Measurements from ENCODE around the gene DKKL1. TPM values are rescaled to one million over a fixed set of nuclear protein-coding genes. Genes with fewer than 3 reads are reported as not detected.
A peak's percentile ranks its signal among the peaks of the same experiment; 100 is the strongest.

The DKKL1 gene
- total and polyA plus RNA-seq, 5 donors from 2014 or later: not detected

DNA sequence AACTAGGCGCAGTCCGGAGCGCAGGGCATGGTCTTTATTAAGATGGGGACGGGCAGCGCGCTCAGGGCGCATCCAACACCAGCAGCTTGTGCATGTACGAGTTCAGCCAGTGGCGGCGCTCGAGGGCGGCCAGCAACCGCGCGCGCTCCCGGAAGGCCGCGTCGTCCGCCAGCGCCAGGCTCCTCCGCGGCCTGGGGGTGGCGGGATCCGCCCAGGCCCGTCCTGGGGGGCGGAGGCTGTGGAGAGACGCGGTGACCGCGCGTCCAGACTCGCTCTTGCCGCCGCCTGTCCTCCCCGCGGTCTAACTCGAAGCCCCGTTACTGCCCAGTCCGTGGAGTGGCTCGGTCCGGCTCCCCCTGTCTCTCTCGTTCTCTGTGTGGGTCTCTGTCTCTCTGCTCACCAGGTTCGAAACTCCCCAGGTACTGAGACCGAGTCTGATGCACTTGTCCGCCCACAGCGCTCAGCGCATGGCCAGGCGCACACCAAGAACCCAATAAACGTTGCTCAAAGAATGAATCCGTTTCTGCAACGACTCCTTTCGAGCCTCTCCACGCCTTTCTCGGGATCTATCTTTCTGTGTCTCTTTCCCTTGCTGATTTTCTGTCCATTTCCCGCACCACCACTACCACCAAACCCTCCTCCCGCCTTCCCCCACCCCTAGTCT, 58.9 kb downstream of the DKKL1 start:
- no peak overlapping the region for H3K27ac ChIP-seq (ENCODE audit: insufficient read depth, low read length, poor library complexity, severe bottlenecking)
- H3K4me3 Mint-ChIP-seq: peak overlapping the region; percentile 58 to 84 (median 80)
- peaks cover 0 to 16% (median 0%) of the 10 kb centered on the region in 7 donors for H3K9me3 Mint-ChIP-seq
- no peaks in the 10 kb centered on the region for H3K9me3 ChIP-seq (ENCODE audit: control insufficient read depth in 2 of 2, low read length in 2 of 2)
- DNase-seq (peak in 2 of 3 donors; percentile 23 to 68), ATAC-seq (ENCODE audit: low read depth in 2 of 2) (peak; percentile 33 to 54)
- peak overlapping the region in 1 of 3 donors; percentile 55 for H3K27ac Mint-ChIP-seq
- peaks cover 36% of the 10 kb centered on the region for H3K4me1 ChIP-seq (ENCODE audit: control insufficient read depth, insufficient read depth, low read length, poor library complexity, severe bottlenecking)
- peaks cover 57% of the 10 kb centered on the region for H3K27me3 ChIP-seq (ENCODE audit: control insufficient read depth, insufficient read depth, low read length)
- H3K36me3 ChIP-seq (ENCODE audit: control insufficient read depth, insufficient read depth, low read length): no peaks in the 10 kb centered on the region
- peak overlapping the region; percentile 61 for H3K4me3 ChIP-seq (ENCODE audit: low read depth, low read length)
- peaks cover 94% of the 10 kb centered on the region for H3K27me3 Mint-ChIP-seq
- H3K36me3 Mint-ChIP-seq: peaks cover 5% of the 10 kb centered on the region
- peaks cover 5 to 68% (median 28%) of the 10 kb centered on the region in 4 donors for H3K4me1 Mint-ChIP-seq

DNA sequence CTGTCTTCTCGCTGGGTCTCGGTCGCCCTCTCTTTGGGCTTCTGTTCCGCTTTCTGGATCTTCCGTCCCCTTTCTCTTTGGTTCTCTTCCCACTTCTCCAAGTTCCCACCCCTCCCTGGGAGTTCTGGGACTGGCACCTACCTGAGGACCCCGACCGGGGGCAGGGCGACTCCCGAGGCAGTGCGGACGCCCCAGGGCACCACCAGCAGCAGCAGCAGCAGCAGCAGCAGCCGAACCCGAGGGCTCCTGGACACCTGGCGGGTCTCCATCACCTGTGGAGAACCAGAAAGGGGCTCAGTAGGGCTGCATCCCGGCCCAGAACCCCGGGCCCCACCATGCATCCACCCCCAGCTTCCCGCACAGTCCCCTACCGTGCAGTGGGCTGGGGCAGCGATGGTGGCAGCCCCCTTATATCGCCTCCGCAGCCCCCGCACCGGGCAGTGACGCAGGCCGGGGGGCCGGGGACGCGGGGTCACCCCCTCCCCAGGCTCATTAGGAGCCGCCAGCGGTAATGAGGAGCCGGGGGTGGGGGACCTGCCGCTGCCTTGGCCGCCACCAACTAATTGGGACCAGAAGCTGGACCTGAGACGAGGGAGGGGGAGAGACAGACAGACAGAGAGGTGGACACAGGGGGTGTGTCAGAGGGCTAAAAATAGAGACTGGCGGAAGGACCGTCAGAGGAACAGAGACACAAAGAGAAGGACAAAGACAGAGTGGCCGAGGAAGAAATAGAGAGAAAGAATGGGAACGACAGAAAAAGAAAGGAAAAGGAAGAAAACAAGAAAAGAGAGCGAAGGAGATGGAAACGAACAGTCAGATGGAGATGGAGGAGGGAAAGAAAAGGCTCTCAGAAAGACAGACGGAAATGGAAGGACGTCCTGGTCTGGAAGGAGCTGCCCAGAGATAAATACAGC, 59.7 kb downstream of the DKKL1 start, which contains the start of gene PTH2:
Gene PTH2, minus strand, starts transcription at position 371 of the 914 bp plus-strand sequence. Its CDS starts 102 bp downstream, at position 269.
- H3K9me3 ChIP-seq (ENCODE audit: control insufficient read depth in 2 of 2, low read length in 2 of 2): no peaks in the 10 kb centered on the region
- peaks cover 5 to 75% (median 31%) of the 10 kb centered on the region in 4 donors for H3K4me1 Mint-ChIP-seq
- H3K4me1 ChIP-seq (ENCODE audit: control insufficient read depth, insufficient read depth, low read length, poor library complexity, severe bottlenecking): peaks cover 44% of the 10 kb centered on the region
- no peak for DNase-seq
- H3K4me3 Mint-ChIP-seq: peak within 1 kb of the TSS; percentile 58 to 84 (median 80)
- H3K36me3 Mint-ChIP-seq: peaks cover 5% of the 10 kb centered on the region
- no peak within 1 kb of the TSS for H3K27ac ChIP-seq (ENCODE audit: insufficient read depth, low read length, poor library complexity, severe bottlenecking)
- ATAC-seq (ENCODE audit: low read depth in 2 of 2): no peak
- H3K4me3 ChIP-seq (ENCODE audit: low read depth, low read length): peak within 1 kb of the TSS; percentile 61
- H3K27me3 Mint-ChIP-seq: peaks cover 97% of the 10 kb centered on the region
- H3K27ac Mint-ChIP-seq: peak within 1 kb of the TSS in 1 of 3 donors; percentile 55
- H3K9me3 Mint-ChIP-seq: peaks cover 0 to 16% (median 0%) of the 10 kb centered on the region in 7 donors
- peaks cover 61% of the 10 kb centered on the region for H3K27me3 ChIP-seq (ENCODE audit: control insufficient read depth, insufficient read depth, low read length)
- no peaks in the 10 kb centered on the region for H3K36me3 ChIP-seq (ENCODE audit: control insufficient read depth, insufficient read depth, low read length)

DNA sequence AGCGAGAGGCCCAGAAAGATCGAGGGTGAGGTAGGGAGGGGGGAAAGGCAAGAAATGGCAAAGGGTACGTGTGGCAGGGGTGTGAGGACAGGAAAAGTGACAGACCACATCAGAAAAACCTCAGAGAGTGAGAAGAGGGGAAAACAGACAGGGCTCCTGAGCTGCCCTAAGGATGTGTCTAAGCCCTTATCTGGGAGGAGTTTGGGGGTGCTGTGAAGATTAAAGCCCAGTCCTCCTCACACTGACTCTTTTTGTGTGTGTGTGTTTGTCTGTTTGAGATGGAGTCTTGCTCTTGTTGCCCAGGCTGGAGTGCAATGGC, 60.3 kb downstream of the DKKL1 start:
- H3K27me3 Mint-ChIP-seq: peaks cover 97% of the 10 kb centered on the region

More for the DNA sequence above, 60.3 kb downstream of the DKKL1 start:
- peaks cover 5% of the 10 kb centered on the region for H3K36me3 Mint-ChIP-seq
- Histone ChIP-seq H3K36me3 (ENCODE audit: control insufficient read depth, insufficient read depth, low read length) (no peaks in the 10 kb centered on the region), H3K27ac (ENCODE audit: insufficient read depth, low read length, poor library complexity, severe bottlenecking) (no peak overlapping the region), H3K4me1 (ENCODE audit: control insufficient read depth, insufficient read depth, low read length, poor library complexity, severe bottlenecking) (peaks cover 49% of the 10 kb centered on the region), H3K27me3 (ENCODE audit: control insufficient read depth, insufficient read depth, low read length) (peaks cover 56% of the 10 kb centered on the region), H3K9me3 (ENCODE audit: control insufficient read depth in 2 of 2, low read length in 2 of 2) (no peaks in the 10 kb centered on the region), H3K4me3 (ENCODE audit: low read depth, low read length) (peak overlapping the region; percentile 48)
- ATAC-seq (ENCODE audit: low read depth in 2 of 2): peak in 1 of 2 donors; percentile 18
- peak in 1 of 3 donors; percentile 43 for DNase-seq
- peaks cover 0 to 16% (median 0%) of the 10 kb centered on the region in 7 donors for H3K9me3 Mint-ChIP-seq
- peaks cover 5 to 80% (median 32%) of the 10 kb centered on the region in 4 donors for H3K4me1 Mint-ChIP-seq
- H3K27ac Mint-ChIP-seq: peak overlapping the region in 1 of 3 donors; percentile 18
- H3K4me3 Mint-ChIP-seq: peak overlapping the region; percentile 47 to 78 (median 66)

Other genes starting within 250 kb of the DKKL1 start
- gene LIN7B, start 249.5 kb upstream of the DKKL1 start, total RNA-seq: 5.5 TPM
- 1 to 10 TPM; 2.6 to 4.4 (median 4.2) TPM for gene LIN7B, start 249.5 kb upstream of the DKKL1 start, polyA plus RNA-seq
- gene C19orf73, start 244.7 kb upstream of the DKKL1 start, total RNA-seq: 1.7 TPM
- gene C19orf73, start 244.7 kb upstream of the DKKL1 start, polyA plus RNA-seq: 1 to 10 TPM; 1.1 to 3.7 (median 2.0) TPM
- 2.6 TPM for gene PPFIA3, start 244.3 kb upstream of the DKKL1 start, total RNA-seq
- under 1 TPM in 3 of 4 donors, not detected in 1; 0.11 to 0.17 (median 0.17) TPM for gene PPFIA3, start 244.3 kb upstream of the DKKL1 start, polyA plus RNA-seq
- not detected for gene HRC, start 208.5 kb upstream of the DKKL1 start, total RNA-seq
- not detected for gene HRC, start 208.5 kb upstream of the DKKL1 start, polyA plus RNA-seq
- gene TRPM4, start 206.1 kb upstream of the DKKL1 start, total RNA-seq: not detected
- gene TRPM4, start 206.1 kb upstream of the DKKL1 start, polyA plus RNA-seq: not detected
- gene SLC6A16, start 38.7 kb upstream of the DKKL1 start, total RNA-seq: 8.6 TPM
- 1 to 10 TPM in 3 of 4 donors, under 1 TPM in 1; 0.81 to 2.0 (median 1.4) TPM for gene SLC6A16, start 38.7 kb upstream of the DKKL1 start, polyA plus RNA-seq
- 351 TPM for gene CD37, start 28.5 kb upstream of the DKKL1 start, total RNA-seq
- gene CD37, start 28.5 kb upstream of the DKKL1 start, polyA plus RNA-seq: 100 to 1,000 TPM; 149 to 187 (median 162) TPM
- gene TEAD2, start 1.5 kb upstream of the DKKL1 start, total RNA-seq: not detected
- not detected for gene TEAD2, start 1.5 kb upstream of the DKKL1 start, polyA plus RNA-seq
- not detected for gene KASH5, start 24.4 kb downstream of the DKKL1 start, total RNA-seq
- not detected for gene KASH5, start 24.4 kb downstream of the DKKL1 start, polyA plus RNA-seq
- not detected for gene PTH2, start 59.6 kb downstream of the DKKL1 start, total RNA-seq
- not detected for gene PTH2, start 59.6 kb downstream of the DKKL1 start, polyA plus RNA-seq
- not detected for gene GFY, start 61.5 kb downstream of the DKKL1 start, total RNA-seq
- gene GFY, start 61.5 kb downstream of the DKKL1 start, polyA plus RNA-seq: not detected
- not detected for gene SLC17A7, start 77.7 kb downstream of the DKKL1 start, total RNA-seq
- gene SLC17A7, start 77.7 kb downstream of the DKKL1 start, polyA plus RNA-seq: not detected
- gene PIH1D1, start 87.9 kb downstream of the DKKL1 start, total RNA-seq: 150 TPM
- gene PIH1D1, start 87.9 kb downstream of the DKKL1 start, polyA plus RNA-seq: 100 to 1,000 TPM; 109 to 144 (median 118) TPM
- gene ALDH16A1, start 89.3 kb downstream of the DKKL1 start, total RNA-seq: 41.0 TPM
- gene ALDH16A1, start 89.3 kb downstream of the DKKL1 start, polyA plus RNA-seq: 10 to 100 TPM; 32.7 to 47.1 (median 42.3) TPM
- 250 TPM for gene FLT3LG, start 110.3 kb downstream of the DKKL1 start, total RNA-seq
- gene FLT3LG, start 110.3 kb downstream of the DKKL1 start, polyA plus RNA-seq: 100 to 1,000 TPM; 103 to 154 (median 112) TPM
- 3,622 TPM for gene RPL13A, start 123.7 kb downstream of the DKKL1 start, total RNA-seq
- gene RPL13A, start 123.7 kb downstream of the DKKL1 start, polyA plus RNA-seq: 1,000 to 10,000 TPM; 1,768 to 2,996 (median 2,546) TPM
- gene RPS11, start 132.6 kb downstream of the DKKL1 start, total RNA-seq: 2,000 TPM
- 1,000 to 10,000 TPM; 1,810 to 2,513 (median 2,330) TPM for gene RPS11, start 132.6 kb downstream of the DKKL1 start, polyA plus RNA-seq
- 23.3 TPM for gene FCGRT, start 148.8 kb downstream of the DKKL1 start, total RNA-seq
- gene FCGRT, start 148.8 kb downstream of the DKKL1 start, polyA plus RNA-seq: 10 to 100 TPM; 43.0 to 63.0 (median 49.8) TPM
- gene RCN3, start 164.1 kb downstream of the DKKL1 start, total RNA-seq: 3.6 TPM
- gene RCN3, start 164.1 kb downstream of the DKKL1 start, polyA plus RNA-seq: 1 to 10 TPM; 1.5 to 5.5 (median 2.5) TPM
- gene NOSIP, start 216.7 kb downstream of the DKKL1 start, total RNA-seq: 124 TPM
- gene NOSIP, start 216.7 kb downstream of the DKKL1 start, polyA plus RNA-seq: 100 to 1,000 TPM; 262 to 385 (median 285) TPM
- 0.84 TPM for gene PRRG2, start 217.4 kb downstream of the DKKL1 start, total RNA-seq
- gene PRRG2, start 217.4 kb downstream of the DKKL1 start, polyA plus RNA-seq: not detected
- gene PRR12, start 227.3 kb downstream of the DKKL1 start, total RNA-seq: 50.2 TPM
- gene PRR12, start 227.3 kb downstream of the DKKL1 start, polyA plus RNA-seq: under 1 TPM; 0.05 to 0.18 (median 0.16) TPM